Activated CD4-positive, alpha-beta T cell treated with anti-CD3 and anti-CD28 coated beads, Interleukin-10, Interleukin-2, amounts not matched to agents 100 ng/mL and 50 ng/mL, durations not matched to agents 16 hours and 8 hours (primary cell): ENCODE results near the gene OR5AP2.
"Not testable (repeated sequence)": the region's sequence is repeated elsewhere in the genome, so short reads cannot be mapped to it uniquely, and the experiment has no call there.

Source experiments
- DNase-seq: peaks from one replicate; pipeline ENCODE4 v3.0.0-alpha.2; 2020

OR5AP2 gene

DNA sequence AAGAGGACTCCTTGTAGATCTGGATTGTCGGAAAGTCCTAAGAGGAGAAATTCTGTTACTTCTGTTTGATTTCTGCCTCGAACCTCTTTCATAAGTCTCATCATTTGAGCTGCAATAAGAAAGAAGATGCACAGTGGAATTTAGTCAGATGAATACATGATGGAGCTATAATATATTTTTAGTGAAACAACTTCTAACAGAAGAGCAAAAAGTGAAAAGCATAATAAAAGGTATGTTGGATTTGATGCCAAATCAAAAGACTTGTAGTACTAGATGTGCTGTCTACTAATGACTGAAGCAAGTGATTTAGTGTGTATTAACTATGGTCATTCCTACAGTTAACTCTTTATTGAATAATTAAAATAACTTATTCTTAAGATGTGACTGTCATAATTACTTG lies at the start of gene OR5AP2:
Gene OR5AP2, minus strand, starts transcription at position 101 of the 400 bp plus-strand sequence. Its CDS starts 0 bp downstream, at position 101.
- no peak for DNase-seq

DNA sequence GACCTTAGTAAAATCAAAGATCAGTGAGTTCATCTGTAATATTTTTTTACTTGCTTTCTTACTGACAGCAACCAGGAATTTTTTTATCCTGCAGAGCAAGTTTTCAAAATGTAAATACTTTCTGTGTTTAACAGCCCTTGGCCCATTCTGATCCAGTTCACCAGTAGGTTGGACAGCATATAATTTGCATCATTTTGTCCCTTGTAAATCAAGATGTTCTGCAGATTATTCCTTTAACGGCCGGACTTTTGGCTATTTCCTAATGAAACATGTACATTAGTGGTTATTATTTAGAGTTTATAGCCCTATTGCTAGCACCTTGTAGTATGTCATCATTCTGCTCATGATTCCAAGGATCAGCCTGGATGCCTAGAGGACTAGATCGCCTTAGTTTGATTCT lies 48.9 kb upstream of the OR5AP2 start:
- DNase-seq = not testable (repeated sequence)

DNA sequence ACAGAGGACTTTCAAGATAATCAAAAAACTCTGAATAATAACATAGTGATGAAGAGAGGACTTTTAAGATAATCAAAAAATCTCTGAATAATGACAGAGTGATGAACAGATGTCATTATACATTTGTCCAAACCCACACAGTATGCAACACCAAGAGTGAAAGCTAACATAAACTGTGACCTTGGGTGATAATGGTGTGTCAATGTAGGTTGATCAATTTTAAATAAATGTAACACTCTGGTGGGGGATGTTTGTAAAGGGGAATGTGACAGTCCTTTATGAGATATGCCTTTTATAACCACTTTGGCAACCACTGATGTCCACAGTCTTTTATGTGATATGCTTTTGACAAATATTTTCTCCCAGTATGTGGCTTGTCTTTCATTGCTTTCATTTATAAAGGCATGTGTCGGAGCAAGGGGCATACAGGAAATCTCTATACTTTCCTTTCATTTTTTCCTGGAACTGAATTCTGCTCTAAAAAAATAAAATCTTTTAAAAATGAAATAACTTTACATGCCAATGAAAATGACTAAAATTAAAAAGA lies 46.4 kb upstream of the OR5AP2 start:
- no peak for DNase-seq

DNA sequence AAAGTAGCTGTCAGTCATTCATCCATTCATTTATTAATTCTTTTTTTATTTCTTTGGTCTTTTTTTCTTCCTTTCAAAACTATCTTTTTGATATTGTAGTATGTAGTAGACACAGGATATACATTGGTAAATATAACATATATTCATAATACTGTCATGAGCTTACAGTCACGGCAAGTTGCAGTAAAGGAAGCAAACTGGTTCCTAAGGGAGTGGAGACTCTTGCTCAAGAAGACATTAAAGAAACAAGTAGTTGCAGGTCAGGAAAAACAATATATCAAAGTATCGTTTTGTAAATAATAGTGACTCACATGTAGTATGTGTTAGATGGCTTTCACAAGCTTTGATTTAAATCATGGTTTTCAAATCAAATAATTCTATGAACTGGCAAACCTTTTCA lies 28.7 kb upstream of the OR5AP2 start:
- no peak for DNase-seq

DNA sequence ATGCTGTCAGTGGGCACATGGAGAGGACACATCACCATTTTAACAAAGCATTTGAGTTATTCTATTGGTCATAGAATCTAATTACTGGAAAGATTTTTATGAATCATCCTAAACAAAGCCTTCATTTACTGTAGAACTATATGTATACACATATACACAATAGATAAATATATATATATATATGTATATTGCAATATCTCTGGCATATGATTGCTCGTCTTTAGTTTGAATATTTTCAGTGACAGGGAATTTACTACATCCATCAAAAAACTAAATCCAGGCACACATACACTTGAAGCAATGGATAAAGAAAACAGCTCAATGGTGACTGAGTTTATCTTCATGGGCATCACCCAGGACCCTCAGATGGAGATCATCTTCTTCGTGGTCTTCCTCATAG lies 21.1 kb upstream of the OR5AP2 start, which contains the start of gene OR5AR1:
Gene OR5AR1, plus strand, starts transcription at position 301 of the 400 bp plus-strand sequence. Its CDS starts 0 bp downstream, at position 301.
- DNase-seq = no peak

DNA sequence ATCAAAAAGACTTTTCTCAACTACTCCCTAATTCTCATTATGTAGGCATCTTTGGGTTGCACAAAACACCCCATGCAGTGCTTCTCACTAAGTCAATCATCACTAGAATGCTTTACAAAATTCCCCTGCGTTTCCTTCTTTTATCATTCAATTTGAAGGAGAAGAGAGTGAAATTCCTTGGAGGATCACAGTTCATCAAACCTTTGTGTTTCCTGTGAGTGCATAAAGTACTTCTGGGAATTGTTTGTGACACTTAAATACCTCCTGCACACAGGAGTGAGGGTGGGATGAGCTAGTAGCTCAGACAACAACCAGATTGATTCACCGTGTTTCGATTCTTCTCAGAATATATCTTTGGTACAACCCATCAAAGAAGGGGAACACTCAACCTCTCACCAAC lies 17.5 kb upstream of the OR5AP2 start:
- DNase-seq = no peak

DNA sequence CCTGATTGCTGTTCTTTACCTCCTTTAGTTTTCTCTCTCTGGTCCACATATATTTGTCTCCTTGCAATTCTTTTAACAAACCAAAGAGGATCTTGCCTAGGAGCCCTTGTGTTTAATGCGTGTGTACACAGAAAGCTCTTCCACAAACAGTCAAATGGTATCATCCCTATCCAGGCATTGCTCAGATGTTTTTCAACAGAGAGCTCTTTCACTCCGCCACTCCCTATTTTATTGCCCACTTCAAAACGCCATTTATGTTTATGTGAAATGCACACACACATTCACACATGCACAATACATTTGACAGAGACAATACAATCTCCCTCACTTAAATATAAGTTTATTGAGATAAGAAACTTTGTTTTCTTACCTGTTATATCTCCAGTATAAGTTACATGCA lies 4.7 kb downstream of the OR5AP2 start:
- no peak for DNase-seq

DNA sequence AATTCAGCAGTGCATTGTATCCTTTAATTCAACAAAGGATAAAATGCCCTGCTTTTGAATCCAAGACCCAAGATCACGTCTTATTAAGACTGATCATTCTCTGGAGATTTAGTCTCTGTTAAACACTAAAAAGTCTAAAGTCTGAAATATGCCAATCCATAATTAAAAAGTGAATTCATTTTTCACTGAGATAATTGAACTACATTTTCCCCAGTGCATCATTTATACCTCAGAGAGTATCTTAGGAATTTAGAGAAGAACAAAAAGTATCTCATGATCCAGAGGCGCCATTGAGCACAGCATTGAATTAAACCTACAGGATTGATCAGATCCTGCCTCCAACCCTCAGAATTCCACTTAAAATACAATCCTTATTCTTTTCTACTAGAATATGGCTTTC lies 5.4 kb downstream of the OR5AP2 start:
- no peak for DNase-seq

DNA sequence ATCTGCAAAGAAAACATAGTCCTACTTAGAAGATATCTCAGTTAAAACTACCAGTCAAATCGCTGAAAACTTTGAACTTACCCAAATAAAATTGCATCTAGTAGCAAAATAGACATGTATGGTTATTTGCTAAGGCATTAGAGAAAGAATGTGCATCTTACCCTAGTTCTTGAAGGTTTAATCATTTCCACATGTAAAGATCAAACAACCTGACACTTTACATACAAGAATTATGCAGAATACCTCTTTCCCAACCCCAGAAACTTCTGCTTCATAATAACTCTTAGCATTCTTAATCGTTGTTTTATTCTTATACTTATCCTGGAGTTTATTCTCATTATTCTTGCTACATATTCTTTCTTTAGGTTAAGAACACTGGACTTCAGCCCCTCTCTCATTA lies 9.9 kb downstream of the OR5AP2 start:
- no peak for DNase-seq

DNA sequence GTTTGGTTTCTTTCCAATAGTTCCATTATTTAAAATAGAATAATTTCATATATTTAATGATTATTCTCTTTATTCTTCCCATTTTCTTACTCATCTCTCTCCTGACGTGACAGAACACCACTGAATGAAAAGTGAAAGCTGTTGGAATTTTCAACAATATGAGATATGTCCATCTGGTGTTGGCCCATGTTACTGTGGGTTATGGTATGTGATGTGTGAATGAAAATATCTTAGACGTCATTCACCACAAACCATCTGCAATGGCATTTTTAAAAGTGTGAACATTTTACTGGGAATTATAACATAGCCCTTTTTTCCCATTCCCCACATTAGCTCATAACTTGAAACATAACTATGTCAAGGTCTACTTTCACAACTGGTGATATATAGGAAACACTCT lies 16.3 kb downstream of the OR5AP2 start:
- DNase-seq = no peak

DNA sequence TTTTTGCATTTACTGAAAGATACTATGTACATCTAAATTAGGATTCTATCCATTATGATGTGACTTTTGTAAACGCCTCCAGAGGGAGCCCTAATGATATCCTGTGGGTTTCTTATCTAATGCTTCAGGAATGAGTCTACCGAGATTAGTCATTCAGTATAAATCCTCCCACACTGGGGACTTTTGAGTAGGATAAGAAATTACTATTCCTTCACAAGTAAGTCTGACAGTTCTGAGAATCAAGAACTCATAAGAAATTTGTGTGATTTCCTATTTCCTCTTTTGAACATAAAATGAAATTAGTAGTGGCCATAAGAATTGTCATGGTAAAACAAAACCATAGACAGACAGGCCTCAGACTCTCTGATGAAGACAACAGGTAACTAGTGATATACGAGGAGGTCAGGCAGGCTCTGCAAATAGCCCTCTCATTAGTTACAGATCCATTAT lies 17.6 kb downstream of the OR5AP2 start:
- DNase-seq = peak; percentile 45

DNA sequence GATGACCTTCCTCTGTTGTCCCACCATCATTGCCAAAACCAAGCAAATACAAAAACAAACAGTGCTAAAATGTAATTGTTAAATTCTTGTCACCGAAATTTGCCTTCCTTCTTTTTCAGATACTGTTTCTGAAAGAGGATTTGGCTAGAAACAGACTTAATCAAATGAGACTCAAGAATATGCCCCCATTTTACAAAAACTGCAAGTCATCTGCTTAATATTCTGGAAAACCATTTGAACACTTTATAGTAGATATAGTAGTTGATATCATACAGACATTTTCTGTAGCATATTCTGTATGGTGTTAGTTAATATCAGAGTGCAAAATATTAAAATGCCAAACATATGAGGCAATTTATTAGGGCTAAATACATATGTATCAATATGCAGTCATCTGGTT lies 31.1 kb downstream of the OR5AP2 start:
- DNase-seq = no peak

DNA sequence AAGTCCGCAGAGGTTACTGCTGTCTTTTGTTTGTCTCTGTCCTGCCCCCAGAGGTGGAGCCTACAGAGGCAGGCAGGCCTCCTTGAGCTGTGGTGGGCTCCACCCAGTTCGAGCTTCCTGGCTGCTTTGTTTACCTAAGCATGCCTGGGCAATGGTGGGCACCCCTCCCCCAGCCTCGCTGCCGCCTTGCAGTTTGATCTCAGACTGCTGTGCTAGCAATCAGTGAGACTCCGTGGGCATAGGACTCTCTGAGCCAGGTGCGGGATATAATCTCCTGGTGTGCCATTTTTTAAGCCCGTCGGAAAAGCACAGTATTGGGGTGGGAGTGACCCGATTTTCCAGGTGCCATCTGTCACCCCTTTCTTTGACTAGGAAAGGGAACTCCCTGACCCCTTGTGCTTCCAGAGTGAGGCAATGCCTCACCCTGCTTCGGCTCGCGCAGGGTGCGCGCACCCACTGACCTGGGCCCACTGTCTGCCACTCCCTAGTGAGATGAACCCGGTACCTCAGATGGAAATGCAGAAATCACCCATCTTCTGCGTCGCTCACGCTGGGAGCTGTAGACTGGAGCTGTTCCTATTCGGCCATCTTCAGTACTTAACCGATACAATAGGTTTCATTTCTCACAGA lies 50.0 kb downstream of the OR5AP2 start:
- not testable (repeated sequence) for DNase-seq
